GM18858 (cell line): ENCODE measurements around the gene TLCD1.
A peak's percentile ranks its signal among the peaks of the same experiment; 100 is the strongest.

Experiments
- ATAC-seq: cut with Tn5 transposase; IDR thresholded peaks from one replicate; pipeline ENCODE4 v1.9.1; 2021; ENCODE audit not compliant: unreplicated experiment

The TLCD1 gene

DNA sequence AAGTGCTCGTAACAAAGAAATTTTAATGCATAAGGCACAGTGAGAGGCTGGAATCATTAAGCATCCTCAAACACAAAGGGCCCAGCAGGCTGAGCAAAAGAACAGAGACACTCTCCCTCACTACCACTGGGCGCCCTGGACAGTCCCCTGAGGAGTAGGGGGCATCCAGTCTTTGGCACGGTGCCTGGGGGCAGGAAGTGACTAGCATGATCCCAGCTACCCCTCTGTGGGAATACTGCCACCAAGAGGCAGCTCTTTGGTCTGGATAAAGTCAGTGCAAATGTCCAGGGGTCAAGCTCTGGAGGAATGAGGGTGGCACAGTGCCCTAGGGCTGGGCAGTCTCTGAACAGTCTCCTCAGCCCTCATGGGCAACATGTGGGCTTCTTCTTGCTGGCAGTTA, 11.8 kb downstream of the TLCD1 start:
- ATAC-seq = no peak

DNA sequence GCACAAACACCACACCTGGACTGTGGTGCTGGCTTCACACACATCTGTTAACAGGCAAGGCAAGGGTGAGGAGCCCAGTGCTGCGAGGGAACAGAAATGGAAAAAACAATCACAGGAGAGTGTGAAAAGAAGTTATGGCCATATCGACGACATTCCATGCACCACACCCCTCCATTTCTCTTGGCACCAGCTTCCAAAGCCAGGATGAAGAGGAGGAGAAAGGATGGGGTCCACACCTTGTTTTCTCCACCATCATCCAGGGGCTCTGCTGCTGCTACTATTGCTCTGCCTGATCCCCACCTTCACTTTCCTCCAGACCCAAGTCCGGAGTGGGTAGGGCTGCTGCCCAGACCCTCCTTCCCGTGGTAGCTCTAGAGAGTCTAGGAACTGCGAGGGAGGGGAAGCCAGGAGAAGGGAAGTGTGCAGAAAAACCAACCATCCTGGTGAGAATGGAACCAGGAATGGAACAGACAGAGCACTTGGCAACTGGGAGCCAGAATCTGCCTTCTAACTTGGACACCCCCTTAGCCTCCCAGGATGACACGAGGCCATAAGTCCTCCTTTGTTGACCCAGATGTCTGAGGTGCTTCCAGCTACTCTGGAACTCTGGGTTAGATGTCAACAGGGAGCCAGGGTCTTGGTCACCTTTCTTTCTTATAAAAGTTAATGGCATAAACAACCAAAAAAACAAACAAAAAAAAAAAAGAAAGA, 13.2 kb downstream of the TLCD1 start:
- no peak for ATAC-seq

DNA sequence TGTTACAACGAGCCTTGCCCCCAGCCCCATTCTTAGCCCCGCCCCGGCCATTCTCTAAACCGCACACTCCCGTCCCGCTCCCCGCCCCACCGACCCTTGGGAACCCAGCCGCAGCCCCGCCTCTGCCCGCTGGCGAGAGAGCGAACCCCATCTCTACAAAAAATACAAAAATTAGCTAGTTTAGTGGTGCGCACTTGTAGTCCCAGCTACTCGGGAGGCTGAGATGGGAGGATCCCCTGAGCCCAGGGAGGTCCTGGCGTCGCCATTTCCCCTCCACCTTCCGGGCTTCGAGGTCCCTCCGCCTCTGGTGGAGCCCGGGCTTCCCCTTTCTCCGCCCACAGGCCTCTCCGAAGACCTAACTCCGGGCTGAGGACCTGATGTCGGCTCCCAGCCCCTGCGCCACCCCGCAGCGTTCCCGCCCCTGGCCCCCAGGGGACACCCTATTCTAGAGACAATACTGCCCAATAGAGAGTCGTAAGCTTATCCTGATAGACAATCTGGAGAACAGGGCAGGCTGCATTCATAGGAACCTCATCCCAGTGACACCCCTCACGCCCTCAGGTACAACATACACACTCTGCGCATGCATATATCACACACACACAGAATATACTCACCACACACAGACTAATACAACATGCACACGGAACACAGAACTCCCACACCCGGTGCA, 13.9 kb downstream of the TLCD1 start:
- ATAC-seq = no peak

DNA sequence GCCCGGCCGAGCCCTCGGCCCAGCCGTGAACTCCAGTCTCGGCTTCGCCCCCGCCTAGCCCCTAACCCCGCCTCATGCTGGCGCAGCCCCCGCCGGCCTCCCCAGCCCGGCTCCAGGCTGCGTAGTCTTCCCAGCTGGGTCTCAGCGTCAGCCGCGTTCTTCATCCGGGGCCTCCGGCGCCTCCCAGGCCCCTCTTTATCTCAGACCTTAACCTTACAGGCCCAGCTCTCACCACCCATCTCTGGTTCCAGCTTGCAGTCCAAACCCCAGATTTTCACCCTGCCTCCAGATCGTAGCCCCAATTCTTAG, 14.4 kb downstream of the TLCD1 start, which contains the start of gene PROCA1:
Gene PROCA1 (minus strand): TSS at position 166 of the 309 bp plus-strand sequence. CDS start 228 bp downstream, outside the sequence.
- ATAC-seq = no peak

DNA sequence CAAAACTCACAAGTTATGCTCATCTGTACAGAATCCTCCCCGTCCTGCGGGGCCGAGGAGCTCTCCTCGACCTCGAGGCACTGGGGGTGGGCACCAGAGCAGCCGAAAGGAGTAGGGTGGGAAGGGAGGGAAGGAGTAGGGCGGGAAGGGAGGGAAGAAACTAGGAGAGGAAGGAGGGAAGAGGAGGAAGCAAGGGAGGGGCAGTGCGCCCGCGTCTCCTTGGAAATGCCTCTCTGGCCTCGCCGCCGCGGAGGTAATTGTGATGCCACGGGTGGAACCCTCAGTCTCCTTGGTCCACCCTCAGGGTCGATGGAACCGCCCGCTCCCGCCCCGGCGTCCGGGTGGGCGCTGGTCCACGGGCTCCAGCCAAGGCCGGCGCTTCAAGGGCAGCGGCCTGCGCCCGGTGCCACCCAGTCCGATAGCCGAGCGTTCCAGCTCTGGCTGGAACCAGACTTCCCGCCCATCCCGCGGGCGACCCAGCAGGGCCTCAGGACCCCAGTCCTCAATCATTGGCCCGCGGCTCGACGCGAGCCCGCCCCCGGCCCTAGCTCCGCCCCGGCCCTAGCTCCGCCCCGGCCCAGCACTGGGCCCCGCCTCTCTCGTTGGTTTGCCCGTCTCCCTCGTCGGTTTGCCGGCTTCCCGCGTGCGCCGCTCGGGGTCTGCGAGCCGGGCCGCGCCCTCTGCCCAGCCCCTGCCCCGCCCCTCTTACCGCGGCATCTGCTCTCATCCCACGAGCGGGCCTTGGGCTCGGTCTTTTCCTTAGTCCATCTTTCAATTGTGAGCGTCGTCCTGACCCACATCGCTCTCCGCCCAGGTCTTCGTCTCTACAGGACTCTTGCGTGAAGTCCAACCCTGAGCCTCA, 14.9 kb downstream of the TLCD1 start:
- ATAC-seq = peak; percentile 54

GRCh38 chr17:28707339-28707720, 18.7 kb downstream of the TLCD1 start:
- ATAC-seq = no peak

DNA sequence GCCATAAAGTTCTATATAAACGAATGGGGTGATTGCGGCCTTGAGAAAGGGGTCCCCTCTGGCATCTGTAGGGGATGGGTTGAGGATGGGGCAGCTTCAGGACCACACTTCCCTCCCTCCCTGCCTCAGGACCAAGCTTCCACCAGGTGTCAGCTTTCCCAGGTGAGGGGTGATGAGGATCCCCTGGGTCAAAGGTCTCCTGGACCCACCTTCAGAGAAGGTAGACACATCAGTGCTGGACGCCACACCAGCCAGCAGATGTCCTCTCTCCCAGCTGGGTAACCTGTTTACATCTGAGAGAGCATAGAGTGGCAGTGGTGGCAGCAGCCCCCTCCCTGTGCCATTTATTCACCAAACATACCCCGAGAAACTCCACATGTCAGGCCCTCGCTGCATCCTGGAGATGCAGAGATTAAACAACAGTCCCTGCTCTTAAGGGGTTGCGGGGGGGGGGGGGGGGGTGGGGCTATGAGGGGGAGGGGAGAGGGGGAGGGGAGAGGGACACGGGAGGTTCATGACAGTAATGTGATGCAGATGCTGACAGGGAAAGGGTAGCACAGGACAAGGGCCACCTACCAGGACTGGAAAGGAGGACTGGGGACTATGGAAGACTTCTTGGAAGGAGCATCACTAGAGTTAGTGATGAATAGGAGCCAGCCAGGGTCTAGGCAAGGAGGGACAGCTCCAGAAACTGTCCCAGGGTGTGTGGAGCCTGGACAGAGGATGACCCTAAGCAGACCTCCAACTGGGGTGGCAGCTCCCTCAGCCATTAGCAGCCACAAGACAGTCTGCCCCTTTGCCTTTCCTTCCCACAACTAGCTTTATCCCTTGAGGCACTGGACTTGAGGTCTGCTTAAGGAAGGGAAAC, 19.3 kb downstream of the TLCD1 start:
- ATAC-seq = no peak

- ATAC-seq = no peak
These were observed 20.2 kb downstream of the TLCD1 start for GRCh38 chr17:28705728-28706334.

GRCh38 chr17:28705074-28705659, 20.9 kb downstream of the TLCD1 start:
- ATAC-seq = no peak

DNA sequence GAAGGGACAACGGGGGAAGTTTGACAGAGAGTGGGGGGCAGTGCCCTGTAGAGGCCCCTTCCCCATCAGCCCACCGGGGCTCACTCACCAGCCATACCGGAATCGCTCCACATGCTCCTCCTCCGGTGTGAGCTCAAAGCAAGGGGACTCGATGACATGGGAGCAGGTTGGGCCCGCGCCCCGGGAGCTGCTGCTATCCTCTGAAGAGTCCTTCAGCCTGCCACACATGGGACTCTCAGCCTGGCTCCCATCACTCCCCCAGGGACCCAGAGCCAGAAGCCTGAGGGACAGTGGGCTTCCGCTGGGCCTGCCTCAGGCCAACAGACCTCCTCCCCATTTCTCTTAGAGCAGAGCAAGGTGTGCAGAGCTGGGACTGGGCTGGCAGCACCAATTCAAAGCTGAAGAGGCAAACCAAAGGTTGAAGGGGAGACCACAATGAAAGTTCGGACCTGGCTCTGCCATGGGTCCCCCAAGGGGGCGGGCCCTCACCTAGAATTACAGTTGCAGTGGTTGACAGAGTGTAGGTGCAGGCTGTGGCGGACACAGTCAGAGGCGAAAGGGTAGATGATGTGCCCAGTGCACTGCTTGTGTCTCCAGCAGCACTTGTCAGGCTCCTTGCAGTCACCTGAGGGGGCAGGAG, 21.7 kb downstream of the TLCD1 start:
- no peak for ATAC-seq

DNA sequence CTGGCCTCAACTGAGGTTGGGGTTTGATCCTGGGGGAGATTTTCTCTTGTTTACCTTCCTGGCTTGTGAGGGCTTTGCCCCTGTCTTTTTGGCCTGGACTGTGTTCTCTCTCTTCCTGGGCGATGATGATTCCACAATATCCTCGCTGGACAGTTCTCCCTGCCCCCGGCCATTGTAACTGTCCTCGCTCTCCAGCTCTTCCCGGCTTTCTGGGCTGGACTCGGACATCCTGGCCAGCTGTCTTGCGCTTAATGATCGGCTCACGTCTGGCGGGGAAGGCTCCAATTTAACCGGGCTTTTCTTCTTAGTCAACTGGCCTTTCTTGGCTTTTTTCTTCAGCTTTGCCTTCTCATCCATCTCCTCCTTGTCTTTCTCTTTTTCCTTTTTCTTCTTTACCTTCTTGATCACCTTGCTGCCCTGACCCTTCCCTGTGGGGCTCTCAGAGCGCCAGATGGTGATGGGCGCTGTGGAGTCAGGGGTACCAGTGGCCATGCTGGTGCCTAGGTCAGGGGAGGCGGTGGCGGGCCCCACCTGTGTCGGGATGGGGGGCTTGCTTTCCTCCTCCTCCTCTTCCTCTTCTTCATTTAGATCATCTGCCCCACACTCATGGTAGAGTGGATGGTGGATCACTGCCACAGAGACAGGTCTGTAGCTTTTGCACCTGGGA, 22.3 kb downstream of the TLCD1 start:
- ATAC-seq = no peak

DNA sequence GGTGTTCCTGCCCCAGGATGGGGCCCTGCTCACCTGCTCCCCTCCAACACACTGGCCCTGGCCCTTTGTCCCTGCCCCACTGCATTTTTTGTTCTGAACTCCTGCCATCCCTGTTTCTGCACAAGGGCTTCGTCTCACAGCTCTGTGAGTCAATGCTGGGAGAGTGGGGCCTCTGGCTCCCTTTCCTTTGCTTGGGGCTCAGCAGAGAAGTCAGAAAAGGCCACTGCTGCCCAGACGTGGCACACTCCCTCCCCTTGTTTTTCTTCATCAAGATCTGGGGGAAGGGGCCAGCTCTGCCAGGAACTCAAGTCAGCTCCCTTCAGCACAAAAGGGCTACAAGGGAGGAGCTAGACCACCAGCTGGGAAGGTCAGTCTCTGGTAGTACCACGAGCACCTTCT, 23.3 kb downstream of the TLCD1 start:
- ATAC-seq = no peak

DNA sequence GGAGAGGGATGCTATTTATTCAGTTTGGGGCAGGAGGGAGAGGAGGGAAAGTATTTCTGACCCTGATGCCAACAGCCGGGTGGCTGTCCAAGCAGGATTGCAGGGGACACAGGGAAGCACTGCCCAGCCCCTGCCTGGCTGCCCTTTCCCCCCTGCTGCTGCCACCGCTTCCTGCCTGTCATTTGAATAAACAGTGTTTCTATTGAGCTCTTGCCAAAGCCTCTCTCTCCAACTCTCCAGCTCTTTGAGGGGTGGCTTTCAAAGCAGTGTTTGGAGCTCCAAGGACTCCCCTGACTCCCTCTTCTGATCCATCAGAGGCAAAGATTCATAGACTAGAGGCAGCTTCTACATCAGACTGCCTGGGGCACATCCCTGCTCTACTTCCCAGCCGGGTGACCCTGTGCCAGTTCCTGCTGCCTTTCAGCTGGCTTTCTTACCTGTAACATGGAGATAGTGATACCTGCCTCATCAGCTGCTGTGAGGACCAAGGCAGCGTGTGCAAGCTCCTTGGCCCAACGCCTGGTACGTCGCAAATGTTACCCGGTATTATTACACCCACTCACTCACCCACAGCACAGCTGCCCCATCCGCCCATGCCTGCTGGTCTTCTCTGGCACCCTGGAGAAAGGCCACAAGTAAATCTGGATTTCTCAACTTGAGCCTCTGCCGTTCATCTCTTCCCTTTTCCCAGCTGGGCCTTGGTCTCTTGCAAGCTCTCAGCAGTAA, 23.8 kb downstream of the TLCD1 start:
- no peak for ATAC-seq

DNA sequence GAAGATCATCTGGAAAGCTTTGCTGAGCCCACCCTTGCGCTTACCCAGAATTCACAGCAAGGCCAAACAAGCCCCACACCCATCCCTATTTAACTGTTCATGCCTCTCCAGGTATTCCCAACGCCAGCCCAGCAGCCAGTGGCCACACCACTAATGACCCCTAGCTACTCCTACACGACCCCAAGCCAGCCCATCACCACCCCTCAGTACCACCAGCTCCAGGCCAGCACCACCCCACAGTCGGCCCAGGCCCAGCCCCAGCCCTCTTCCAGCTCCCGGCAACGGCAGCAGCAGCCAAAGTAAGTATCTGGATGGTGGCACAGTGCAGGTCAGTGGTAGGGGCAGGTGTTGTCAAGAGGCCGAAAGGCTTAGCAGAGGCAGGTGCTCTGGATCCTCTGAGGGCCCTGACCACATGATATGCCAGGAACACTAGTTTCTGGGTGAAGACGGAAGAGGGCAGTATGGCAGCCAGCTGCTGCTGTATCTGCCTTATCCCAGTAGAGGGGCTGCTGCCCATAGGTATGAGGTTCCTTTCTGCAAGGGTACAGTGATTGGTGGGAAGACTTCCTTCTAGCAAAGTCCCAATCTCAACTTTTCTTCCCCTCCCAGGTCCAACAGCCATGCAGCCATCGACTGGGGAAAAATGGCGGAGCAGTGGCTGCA, 25.1 kb downstream of the TLCD1 start:
- no peak for ATAC-seq

- no peak for ATAC-seq
These were observed 25.8 kb downstream of the TLCD1 start for GRCh38 chr17:28700278-28700677.

DNA sequence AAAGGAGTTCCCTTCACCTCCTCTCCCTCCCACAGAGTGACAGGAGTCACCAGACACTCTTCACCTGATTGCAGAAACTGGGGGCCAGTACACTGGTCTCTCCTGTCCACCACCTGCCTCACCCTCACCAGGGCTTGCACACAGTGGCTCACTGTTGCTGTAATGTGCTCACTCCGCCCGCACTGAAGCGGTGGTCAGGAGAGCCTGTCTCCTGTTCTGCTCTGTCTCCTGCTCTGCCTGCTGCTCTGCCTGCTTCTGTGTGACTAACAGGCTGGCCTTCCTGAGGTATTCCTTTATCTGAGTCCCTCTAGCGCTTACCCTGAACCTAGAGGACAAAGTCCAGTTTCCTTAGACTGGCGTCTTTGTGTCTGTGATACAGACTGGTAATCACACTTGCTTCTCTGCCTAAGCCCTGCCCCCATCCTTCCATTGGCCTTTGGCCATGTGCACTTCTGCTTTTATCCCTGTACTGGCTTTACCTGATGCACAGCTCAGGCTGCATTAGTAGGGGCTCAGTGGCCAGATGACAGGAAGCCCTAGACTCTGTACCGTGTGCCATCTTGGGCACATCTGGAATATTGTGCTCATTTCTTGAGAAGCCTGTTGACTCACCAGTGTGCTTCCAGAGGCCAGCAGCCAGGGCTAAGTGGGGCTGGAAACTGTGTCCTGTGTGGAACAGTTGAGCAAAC, 27.6 kb downstream of the TLCD1 start:
- no peak for ATAC-seq

DNA sequence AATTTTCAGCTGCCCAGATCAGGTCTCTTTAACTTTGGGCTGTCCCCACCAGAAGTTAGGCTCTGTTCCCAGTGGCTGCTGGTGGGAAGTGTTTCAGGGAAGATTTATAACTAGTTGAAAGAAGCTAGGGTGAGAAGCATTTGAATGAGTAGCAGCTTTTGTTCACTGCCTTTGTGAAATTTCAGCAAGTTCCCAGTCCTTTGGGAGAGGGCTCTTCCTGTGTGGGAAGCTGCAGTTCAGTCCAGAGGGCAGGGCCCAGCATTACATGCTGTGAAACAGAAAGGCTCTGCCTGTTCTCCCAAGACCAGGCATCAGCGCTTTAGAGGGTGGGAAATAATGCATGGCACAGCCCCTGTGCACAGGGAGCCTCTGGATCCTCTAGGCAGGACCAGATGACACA, 32.2 kb downstream of the TLCD1 start:
- ATAC-seq = no peak
